ENCODE measurements around the gene RAP2A. TPM values are rescaled to one million over a fixed set of nuclear protein-coding genes. Genes with fewer than 3 reads are reported as not detected.

RAP2A gene
- total and polyA plus RNA-seq, 4 donors = 30.8 to 41.7 (median 33.4) TPM

Other genes starting within 250 kb of the RAP2A start
- gene MBNL2, start 211.8 kb upstream of the RAP2A start, total RNA-seq = 10 to 100 TPM; 73.4 to 79.4 TPM
- gene MBNL2, start 211.8 kb upstream of the RAP2A start, polyA plus RNA-seq = 10 to 100 TPM; 26.5 to 38.0 TPM